Activated naive CD8-positive, alpha-beta T cell treated with anti-CD3 and anti-CD28 coated beads, Interleukin-2, amount 10 ng/mL, durations not matched to agents 7 days and 5 days (primary cell): ENCODE results near the gene LTBP4. TPM values are rescaled to one million over a fixed set of nuclear protein-coding genes. Genes with fewer than 3 reads are reported as not detected.
"Not testable (repeated sequence)": the region's sequence is repeated elsewhere in the genome, so short reads cannot be mapped to it uniquely, and the experiment has no call there.

Experiments used
- ATAC-seq: fragments of 150-1000 bp; cut with Tn5 transposase; one replicate; pipeline ENCODE4 v1.10.0; 2021; ENCODE audit warnings: low read depth, moderate library complexity
- POLR2A ChIA-PET: fragments of 350-600 bp; sonication (Branson Sonifier 250); formaldehyde crosslinking; loops from one replicate; lab custom pipeline; 2021; ENCODE audit warnings: antibody characterized with exemption; lab: Charles Lee
- DNase-seq: peaks from one replicate; pipeline ENCODE4 v3.0.0; 2021
- H3K27ac Mint-ChIP-seq: one replicate; pipeline ENCODE4 v1.8.0; 2022; ENCODE audit warnings: mild to moderate bottlenecking, mixed read lengths
- H3K27me3 Mint-ChIP-seq: one replicate; pipeline ENCODE4 v1.8.0; 2022; ENCODE audit warnings: mild to moderate bottlenecking, moderate library complexity, mixed read lengths
- H3K36me3 Mint-ChIP-seq: one replicate; pipeline ENCODE4 v1.8.0; 2021; ENCODE audit warnings: mild to moderate bottlenecking, mixed read lengths
- H3K4me1 Mint-ChIP-seq: one replicate; pipeline ENCODE4 v1.8.0; 2021; ENCODE audit warnings: mixed read lengths
- H3K4me3 Mint-ChIP-seq: one replicate; pipeline ENCODE4 v1.8.0; 2022; ENCODE audit warnings: mild to moderate bottlenecking, moderate library complexity, mixed read lengths
- H3K9me3 Mint-ChIP-seq: one replicate; pipeline ENCODE4 v1.8.0; 2021; ENCODE audit warnings: mixed read lengths
- total RNA-seq, 2 experiments: library from RNA; stranded (reverse); gene quantifications; one replicate each; pipeline ENCODE4 v1.2.3, GENCODE V29; 2021

Gene LTBP4
- total RNA-seq, 2 experiments from 2014 or later = 83.3 to 94.0 TPM

DNA sequence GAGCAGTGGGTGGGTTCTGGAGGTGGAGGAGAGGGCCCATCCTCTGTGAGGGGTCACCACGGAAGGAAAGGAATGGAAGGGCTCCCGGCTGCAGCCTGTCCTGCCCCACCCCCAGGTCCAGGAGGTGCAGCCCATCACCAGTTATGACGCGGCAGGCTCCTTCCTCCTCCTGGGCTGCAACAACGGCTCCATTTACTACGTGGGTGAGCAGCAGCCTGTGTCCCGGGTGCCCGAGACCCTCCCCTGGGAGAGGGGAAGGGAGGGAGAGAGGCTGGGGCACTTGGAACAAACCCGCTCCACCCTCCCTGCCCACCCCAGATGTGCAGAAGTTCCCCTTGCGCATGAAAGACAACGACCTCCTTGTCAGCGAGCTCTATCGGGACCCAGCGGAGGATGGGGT lies 17.9 kb upstream of the LTBP4 start:
- no peak for DNase-seq
- Mint-ChIP-seq H3K27me3 (no peaks in the 10 kb centered on the region), H3K4me3 (no peak overlapping the region), H3K36me3 (peaks cover 31% of the 10 kb centered on the region), H3K9me3 (no peaks in the 10 kb centered on the region), H3K27ac (no peak overlapping the region), H3K4me1 (peaks cover 14% of the 10 kb centered on the region)
- POLR2A ChIA-PET = no interaction called here
- ATAC-seq = no peak

DNA sequence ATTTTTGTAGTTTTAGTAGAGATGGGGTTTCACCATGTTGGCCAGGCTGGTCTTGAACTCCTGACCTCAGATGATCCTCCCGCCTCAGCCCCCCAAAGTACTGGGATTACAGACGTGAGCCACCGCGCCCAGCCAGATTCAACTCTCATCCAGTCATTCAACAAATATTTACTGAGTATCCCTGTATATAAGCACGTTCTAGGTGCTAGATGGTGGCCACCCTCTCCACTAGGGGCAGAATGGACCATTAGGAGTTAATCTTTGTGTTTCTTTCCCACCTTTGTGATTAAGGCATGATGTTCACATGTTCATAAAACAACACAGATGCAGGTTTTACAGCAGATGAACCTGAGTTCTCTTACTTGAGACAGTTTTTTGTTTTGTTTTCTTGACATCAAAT lies 17.2 kb upstream of the LTBP4 start:
- ATAC-seq (no peak), DNase-seq (no peak)
- POLR2A ChIA-PET = no interaction called here
- peaks cover 30% of the 10 kb centered on the region for H3K36me3 Mint-ChIP-seq
- H3K27me3 Mint-ChIP-seq = no peaks in the 10 kb centered on the region
- H3K4me3 Mint-ChIP-seq = no peak overlapping the region
- no peak overlapping the region for H3K27ac Mint-ChIP-seq
- peaks cover 10% of the 10 kb centered on the region for H3K4me1 Mint-ChIP-seq
- no peaks in the 10 kb centered on the region for H3K9me3 Mint-ChIP-seq

DNA sequence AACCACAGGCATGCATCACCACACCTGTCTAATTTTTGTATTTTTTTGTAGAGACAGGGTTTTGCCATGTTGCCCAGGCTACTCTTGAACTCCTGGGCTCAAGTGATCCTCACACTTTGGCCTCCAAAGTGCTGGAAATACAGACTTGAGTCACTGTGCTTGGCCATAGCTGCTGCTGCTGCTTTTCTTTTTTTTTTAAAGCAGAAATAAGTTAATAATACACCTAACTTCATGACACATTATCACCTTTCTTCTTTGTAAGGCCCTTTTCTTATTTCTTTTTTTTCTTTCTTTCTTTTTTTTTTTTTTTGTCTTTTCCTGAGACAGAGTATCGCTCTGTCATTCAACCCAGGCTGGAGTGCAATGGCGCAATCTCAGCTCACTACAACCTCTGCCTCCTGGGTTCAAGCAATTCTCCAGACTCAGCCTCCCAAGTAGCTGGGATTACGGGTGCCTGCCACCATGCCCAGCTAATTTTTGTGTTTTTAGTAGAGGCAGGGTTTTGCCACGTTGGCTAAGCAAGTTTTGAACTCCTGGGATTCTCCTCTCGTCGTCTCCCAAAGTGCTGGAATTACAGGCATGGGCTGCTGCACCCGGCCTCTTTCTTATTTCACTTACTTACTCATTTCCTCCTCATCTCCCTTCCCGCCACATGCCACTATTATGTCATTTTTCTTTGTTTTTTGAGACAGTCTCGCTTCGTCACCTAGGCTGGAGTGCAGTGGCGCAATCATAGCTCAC lies 15.8 kb upstream of the LTBP4 start:
- peaks cover 30% of the 10 kb centered on the region for H3K36me3 Mint-ChIP-seq
- no peak for ATAC-seq
- no peak for DNase-seq
- H3K4me1 Mint-ChIP-seq = peaks cover 10% of the 10 kb centered on the region
- no peaks in the 10 kb centered on the region for H3K27me3 Mint-ChIP-seq
- H3K27ac Mint-ChIP-seq = no peak overlapping the region
- H3K9me3 Mint-ChIP-seq = no peaks in the 10 kb centered on the region
- POLR2A ChIA-PET = interaction anchor here (0.7 kb wide), 1 partner anchor 36 kb away, joined by 3 read pairs; no protein-coding TSS in a partner anchor
- H3K4me3 Mint-ChIP-seq = no peak overlapping the region

DNA sequence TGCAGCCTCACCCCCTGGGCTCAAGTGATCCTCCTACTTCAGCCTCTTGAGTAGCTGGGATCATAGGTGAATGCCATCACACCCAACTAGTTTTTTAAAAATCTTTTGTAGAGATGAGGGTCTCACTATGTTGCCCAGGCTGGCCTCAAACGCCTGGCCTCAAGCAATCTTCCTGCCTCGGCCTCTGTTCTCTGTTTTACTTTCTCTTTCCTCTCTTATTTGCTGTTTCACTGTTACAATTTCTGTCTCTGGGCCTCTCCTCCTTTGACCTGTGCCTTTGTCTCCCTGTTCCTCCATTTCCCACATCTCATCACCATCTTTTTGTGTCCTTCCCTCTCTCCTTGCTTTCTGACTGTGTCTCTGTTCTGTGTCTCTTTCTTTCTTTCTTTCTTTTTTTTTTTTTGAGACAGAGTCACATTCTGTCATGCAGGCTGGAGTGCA lies 15.2 kb upstream of the LTBP4 start:
- H3K27me3 Mint-ChIP-seq = no peaks in the 10 kb centered on the region
- POLR2A ChIA-PET = interaction anchor here (0.7 kb wide), 1 partner anchor 37 kb away, joined by 3 read pairs; no protein-coding TSS in a partner anchor
- H3K4me3 Mint-ChIP-seq = no peak overlapping the region
- ATAC-seq (no peak), DNase-seq (no peak)
- no peaks in the 10 kb centered on the region for H3K9me3 Mint-ChIP-seq
- H3K27ac Mint-ChIP-seq = no peak overlapping the region
- H3K36me3 Mint-ChIP-seq = peaks cover 30% of the 10 kb centered on the region
- H3K4me1 Mint-ChIP-seq = peaks cover 10% of the 10 kb centered on the region

DNA sequence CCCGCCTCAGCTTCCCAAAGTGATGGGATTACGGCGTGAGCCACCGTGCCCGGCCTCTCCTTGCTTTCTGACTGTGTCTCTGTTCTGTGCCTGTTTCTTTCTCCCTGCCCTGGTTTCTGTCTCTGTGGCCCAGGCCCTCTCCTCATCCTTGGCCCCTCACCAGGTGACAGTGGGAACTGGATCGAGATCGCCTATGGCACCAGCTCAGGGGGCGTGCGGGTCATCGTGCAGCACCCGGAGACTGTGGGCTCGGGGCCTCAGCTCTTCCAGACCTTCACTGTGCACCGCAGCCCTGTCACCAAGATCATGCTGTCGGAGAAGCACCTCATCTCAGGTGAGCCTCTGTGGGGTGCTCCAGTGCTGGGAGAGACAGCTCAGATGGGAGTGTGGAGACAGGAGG lies 14.6 kb upstream of the LTBP4 start:
- Mint-ChIP-seq H3K36me3 (peaks cover 30% of the 10 kb centered on the region), H3K4me1 (peaks cover 10% of the 10 kb centered on the region), H3K4me3 (no peak overlapping the region), H3K9me3 (no peaks in the 10 kb centered on the region), H3K27me3 (no peaks in the 10 kb centered on the region), H3K27ac (no peak overlapping the region)
- no peak for DNase-seq
- POLR2A ChIA-PET = interaction anchor here (0.5 kb wide), 1 partner anchor 25 kb away, joined by 4 read pairs; no protein-coding TSS in a partner anchor
- no peak for ATAC-seq

DNA sequence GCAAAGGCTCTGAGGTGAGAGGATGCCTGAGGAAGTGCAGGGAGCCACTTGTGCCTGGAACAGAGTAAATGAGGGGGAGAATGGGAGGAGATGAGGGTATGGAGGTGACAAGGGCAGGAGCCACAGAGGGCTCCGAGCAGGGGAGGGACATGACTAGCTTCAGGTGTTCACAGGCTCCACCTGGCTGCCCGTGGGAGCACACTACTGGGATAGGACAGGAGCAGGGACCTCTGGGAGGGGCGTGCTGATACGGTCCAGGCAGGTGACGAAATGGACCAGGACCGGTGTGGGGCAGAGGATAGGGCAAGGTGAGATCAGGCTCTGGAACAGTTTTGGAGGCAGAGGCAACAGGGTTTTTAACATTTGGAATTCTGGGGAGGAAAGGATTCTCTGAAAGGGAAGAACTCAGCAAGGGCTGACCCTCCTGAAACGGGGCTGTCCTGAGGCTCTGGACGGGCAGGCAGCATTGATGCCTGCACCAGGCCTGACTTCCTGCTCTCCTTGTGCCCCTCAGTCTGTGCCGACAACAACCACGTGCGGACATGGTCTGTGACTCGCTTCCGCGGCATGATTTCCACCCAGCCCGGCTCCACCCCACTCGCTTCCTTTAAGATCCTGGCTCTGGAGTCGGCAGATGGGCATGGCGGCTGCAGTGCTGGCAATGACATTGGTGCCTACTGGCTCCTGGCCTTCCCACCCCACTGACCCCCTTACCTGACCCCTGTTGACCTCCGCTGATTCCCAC lies 12.9 kb upstream of the LTBP4 start:
- no peak for ATAC-seq
- peak overlapping the region; percentile 7 for H3K27ac Mint-ChIP-seq
- DNase-seq = no peak
- H3K4me1 Mint-ChIP-seq = peaks cover 8% of the 10 kb centered on the region
- H3K27me3 Mint-ChIP-seq = no peaks in the 10 kb centered on the region
- POLR2A ChIA-PET = no interaction called here
- H3K4me3 Mint-ChIP-seq = no peak overlapping the region
- H3K36me3 Mint-ChIP-seq = peaks cover 28% of the 10 kb centered on the region
- no peaks in the 10 kb centered on the region for H3K9me3 Mint-ChIP-seq

DNA sequence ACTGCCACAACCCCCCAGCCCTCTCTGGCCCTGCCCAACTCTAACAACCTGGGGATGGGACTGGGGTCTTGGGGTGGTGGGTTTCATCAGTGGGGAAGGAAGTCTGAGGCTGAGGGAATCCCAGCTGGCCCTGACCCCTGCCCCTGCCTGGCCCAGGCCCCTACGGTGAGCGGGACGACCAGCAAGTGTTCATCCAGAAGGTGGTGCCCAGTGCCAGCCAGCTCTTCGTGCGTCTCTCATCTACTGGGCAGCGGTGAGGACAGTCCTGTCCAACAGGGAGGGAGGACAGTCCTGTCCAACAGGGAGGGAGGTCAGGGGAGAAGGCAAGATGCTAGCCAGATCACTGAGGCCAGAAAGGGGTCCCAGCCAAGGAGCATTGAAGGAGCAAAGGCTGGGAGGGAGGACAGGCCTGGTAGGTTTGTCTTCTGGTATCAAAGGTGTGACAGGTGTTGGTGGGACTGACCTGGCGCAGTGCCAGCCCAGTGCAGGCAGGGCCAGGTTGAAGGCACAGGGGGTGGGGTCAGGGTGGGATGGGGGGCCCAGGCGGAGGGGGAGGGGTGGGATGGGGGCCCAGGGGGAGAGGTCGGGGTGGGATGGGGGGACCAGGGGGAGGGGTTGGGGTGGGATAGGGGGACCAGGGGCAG lies 12.1 kb upstream of the LTBP4 start:
- Mint-ChIP-seq H3K4me3 (no peak overlapping the region), H3K4me1 (peaks cover 8% of the 10 kb centered on the region), H3K27me3 (no peaks in the 10 kb centered on the region), H3K9me3 (no peaks in the 10 kb centered on the region), H3K27ac (no peak overlapping the region), H3K36me3 (peaks cover 26% of the 10 kb centered on the region)
- no peak for DNase-seq
- ATAC-seq = no peak
- POLR2A ChIA-PET = no interaction called here

DNA sequence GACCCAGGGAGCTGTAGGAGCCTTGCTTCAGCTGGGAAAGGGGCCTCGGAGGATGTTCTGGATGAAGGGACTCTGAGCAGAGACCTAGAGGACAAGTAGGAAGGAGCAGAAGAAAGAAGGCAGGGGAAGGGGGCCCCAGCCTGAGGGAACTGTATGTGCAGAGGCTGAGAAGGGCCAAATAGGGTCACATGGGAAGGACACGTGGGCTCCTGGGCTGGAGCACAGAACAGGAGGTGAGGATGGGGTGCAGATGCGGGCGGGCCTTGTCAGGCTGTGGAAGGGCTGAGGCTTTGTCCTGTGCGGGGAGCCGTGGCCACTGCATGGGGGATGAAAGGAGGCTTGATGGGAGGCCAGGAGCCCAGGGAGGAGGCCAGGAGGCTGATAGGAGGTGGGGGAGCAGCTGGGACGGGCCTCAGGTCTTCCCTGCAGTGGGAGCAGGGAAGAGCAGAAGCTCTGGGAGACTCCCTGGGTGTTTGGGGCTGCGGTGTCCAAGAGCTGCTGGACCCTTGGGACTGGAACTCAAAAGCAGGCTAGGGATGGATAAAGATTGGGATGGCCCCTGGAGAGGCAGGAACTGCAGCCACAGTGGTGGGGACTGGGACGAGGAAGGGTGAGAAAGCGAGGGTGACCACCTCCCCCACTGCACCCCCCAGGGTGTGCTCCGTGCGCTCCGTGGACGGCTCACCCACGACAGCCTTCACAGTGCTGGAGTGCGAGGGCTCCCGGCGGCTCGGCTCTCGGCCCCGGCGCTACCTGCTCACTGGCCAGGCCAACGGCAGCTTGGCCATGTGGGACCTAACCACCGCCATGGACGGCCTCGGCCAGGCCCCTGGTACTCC lies 11.4 kb upstream of the LTBP4 start:
- Mint-ChIP-seq H3K4me1 (peaks cover 15% of the 10 kb centered on the region), H3K36me3 (peaks cover 22% of the 10 kb centered on the region), H3K27ac (no peak overlapping the region), H3K4me3 (no peak overlapping the region), H3K27me3 (peaks cover 5% of the 10 kb centered on the region), H3K9me3 (no peaks in the 10 kb centered on the region)
- ATAC-seq (no peak), DNase-seq (no peak)
- POLR2A ChIA-PET = no interaction called here

DNA sequence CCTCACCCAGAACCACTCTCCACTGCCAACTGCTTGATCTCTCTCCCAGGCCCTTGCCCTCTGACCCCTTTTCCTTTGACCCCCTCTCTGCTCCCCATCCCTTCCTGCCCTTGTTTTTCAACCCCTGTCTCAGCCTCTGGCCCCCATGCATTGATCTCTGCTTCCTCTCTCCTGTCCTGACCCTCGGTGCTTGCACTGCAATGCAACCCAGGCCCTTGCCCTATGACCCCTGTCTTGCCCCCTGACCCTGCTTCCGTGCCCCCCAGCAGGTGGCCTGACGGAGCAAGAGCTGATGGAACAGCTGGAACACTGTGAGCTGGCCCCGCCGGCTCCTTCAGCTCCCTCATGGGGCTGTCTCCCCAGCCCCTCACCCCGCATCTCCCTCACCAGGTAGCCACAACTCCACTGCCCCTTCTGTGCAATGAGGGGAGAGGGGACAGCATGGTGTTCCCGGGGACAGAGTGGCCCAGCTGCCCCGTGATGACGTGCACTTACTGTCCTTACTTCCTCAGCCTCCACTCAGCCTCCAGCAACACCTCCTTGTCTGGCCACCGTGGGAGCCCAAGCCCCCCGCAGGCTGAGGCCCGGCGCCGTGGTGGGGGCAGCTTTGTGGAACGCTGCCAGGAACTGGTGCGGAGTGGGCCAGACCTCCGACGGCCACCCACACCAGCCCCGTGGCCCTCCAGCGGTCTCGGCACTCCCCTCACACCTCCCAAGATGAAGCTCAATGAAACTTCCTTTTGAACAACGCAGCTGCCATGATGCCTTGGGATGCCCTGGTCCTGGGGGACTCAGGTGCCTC lies 10.5 kb upstream of the LTBP4 start:
- Mint-ChIP-seq H3K27me3 (peaks cover 5% of the 10 kb centered on the region), H3K27ac (peak overlapping the region; percentile 30), H3K4me3 (no peak overlapping the region), H3K4me1 (peaks cover 16% of the 10 kb centered on the region), H3K36me3 (peaks cover 22% of the 10 kb centered on the region), H3K9me3 (no peaks in the 10 kb centered on the region)
- DNase-seq = no peak
- POLR2A ChIA-PET = no interaction called here
- no peak for ATAC-seq

DNA sequence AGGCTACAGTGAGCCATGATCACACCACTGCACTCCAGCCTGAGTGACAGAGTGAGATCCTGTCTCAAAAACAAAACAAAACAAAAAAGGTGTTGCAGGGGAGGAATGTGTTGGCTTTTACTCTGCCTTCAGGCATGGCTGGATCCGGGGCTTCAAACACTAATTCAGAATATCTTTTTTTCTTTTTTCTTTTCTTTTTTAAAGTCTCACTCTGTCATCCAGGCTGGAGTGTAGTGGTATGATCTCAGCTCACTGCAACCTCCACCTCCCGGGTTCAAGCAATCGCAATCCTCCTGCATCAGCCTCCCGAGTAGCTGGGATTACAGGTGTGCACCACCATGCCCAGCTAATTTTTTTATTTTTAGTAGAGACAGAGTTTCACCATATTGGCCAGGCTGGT lies 9.4 kb upstream of the LTBP4 start:
- H3K4me3 Mint-ChIP-seq, DNase-seq, POLR2A ChIA-PET, H3K27ac Mint-ChIP-seq, ATAC-seq, H3K9me3 Mint-ChIP-seq: not testable (repeated sequence)
- peaks cover 12% of the 10 kb centered on the region for H3K4me1 Mint-ChIP-seq
- peaks cover 15% of the 10 kb centered on the region for H3K36me3 Mint-ChIP-seq
- peaks cover 14% of the 10 kb centered on the region for H3K27me3 Mint-ChIP-seq

DNA sequence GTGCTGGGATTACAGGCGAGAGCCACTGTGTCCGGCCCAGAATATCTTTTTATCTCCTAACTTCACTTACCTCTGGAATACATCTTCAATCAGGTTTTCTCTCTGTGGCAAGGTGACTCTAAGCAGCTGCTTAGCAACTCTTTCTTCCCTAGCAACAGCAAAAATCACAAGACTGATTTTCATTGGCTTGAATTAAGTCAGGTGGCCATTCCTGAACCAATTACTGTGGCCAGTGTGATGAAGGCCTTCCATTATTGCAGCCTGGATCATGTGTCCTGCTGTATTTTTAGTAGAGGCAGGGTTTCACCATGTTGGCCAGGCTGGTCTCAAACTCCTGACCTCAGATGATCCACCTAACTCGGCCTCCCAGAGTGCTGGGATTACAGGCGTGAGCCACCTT lies 9.0 kb upstream of the LTBP4 start:
- H3K36me3 Mint-ChIP-seq = peaks cover 12% of the 10 kb centered on the region
- no peak overlapping the region for H3K27ac Mint-ChIP-seq
- ATAC-seq (peak; percentile 46), DNase-seq (no peak)
- peaks cover 9% of the 10 kb centered on the region for H3K4me1 Mint-ChIP-seq
- H3K4me3 Mint-ChIP-seq = no peak overlapping the region
- peaks cover 16% of the 10 kb centered on the region for H3K27me3 Mint-ChIP-seq
- POLR2A ChIA-PET = no interaction called here
- H3K9me3 Mint-ChIP-seq = no peaks in the 10 kb centered on the region

DNA sequence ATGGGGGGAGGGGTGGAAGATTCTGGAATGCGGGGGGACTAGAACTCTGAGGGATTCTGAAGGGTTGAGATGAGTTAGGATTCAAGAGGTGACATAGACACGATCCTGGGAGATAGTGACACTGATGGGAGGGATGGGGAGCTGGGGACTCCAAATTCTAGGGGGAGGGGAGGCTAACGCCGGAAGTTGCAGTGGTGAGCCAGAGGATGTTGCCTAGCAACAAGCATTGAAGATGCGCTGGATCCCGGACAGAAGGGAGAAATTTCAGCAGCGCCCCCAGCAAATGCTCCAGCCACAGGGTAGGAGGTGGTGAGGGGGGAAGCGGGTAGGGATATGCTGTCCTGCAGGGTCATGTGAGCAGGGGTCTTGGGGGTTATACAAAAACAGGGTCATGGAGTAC lies 6.9 kb upstream of the LTBP4 start:
- H3K9me3 Mint-ChIP-seq = no peaks in the 10 kb centered on the region
- DNase-seq = no peak
- no peak overlapping the region for H3K4me3 Mint-ChIP-seq
- H3K4me1 Mint-ChIP-seq = peaks cover 22% of the 10 kb centered on the region
- H3K36me3 Mint-ChIP-seq = peaks cover 6% of the 10 kb centered on the region
- ATAC-seq = no peak
- H3K27me3 Mint-ChIP-seq = peaks cover 31% of the 10 kb centered on the region
- H3K27ac Mint-ChIP-seq = peak overlapping the region; percentile 4
- POLR2A ChIA-PET = no interaction called here
